ENCODE results near the gene LENEP. TPM values are rescaled to one million over a fixed set of nuclear protein-coding genes. Genes with fewer than 3 reads are reported as not detected.
A peak's percentile ranks its signal among the peaks of the same experiment; 100 is the strongest.

LENEP gene
- polyA plus RNA-seq, 1 donor = 0.33 TPM

- Histone ChIP-seq H3K36me3 (ENCODE audit: control insufficient read depth, insufficient read depth, low read length) (peaks cover 54% of the 10 kb centered on the region), H3K4me1 (ENCODE audit: control insufficient read depth, insufficient read depth, low read length) (peaks cover 79% of the 10 kb centered on the region), H3K9me3 (ENCODE audit: control insufficient read depth, low read depth, low read length) (no peaks in the 10 kb centered on the region), H3K27me3 (ENCODE audit: control insufficient read depth, insufficient read depth, low read length) (no peaks in the 10 kb centered on the region), H3K4me3 (ENCODE audit: low read length) (no peak overlapping the region), H3K27ac (ENCODE audit: low read length) (peak overlapping the region; percentile 56)
- peak; percentile 50 to 82 for DNase-seq
- WGBS (ENCODE audit: insufficient coverage, low lambda C conversion rate) = no CpG with 5 or more reads among the region's 9 CpGs
Measured at GRCh38 chr1:155012026-155012546, 18.7 kb downstream of the LENEP start.

GRCh38 chr1:155012776-155013602, 19.6 kb downstream of the LENEP start:
- Histone ChIP-seq H3K36me3 (ENCODE audit: control insufficient read depth, insufficient read depth, low read length) (peaks cover 54% of the 10 kb centered on the region), H3K4me1 (ENCODE audit: control insufficient read depth, insufficient read depth, low read length) (peaks cover 77% of the 10 kb centered on the region), H3K4me3 (ENCODE audit: low read length) (no peak overlapping the region), H3K27me3 (ENCODE audit: control insufficient read depth, insufficient read depth, low read length) (no peaks in the 10 kb centered on the region), H3K27ac (ENCODE audit: low read length) (peak overlapping the region; percentile 56), H3K9me3 (ENCODE audit: control insufficient read depth, low read depth, low read length) (no peaks in the 10 kb centered on the region)
- WGBS (ENCODE audit: insufficient coverage, low lambda C conversion rate) = no CpG with 5 or more reads among the region's 3 CpGs
- no peak for DNase-seq

- H3K36me3 ChIP-seq (ENCODE audit: control insufficient read depth, insufficient read depth, low read length) = peaks cover 54% of the 10 kb centered on the region
- H3K4me3 ChIP-seq (ENCODE audit: low read length) = no peak overlapping the region
- no peak for DNase-seq
- no peaks in the 10 kb centered on the region for H3K27me3 ChIP-seq (ENCODE audit: control insufficient read depth, insufficient read depth, low read length)
- no CpG with 5 or more reads among the region's 8 CpGs for WGBS (ENCODE audit: insufficient coverage, low lambda C conversion rate)
- H3K27ac ChIP-seq (ENCODE audit: low read length) = peak overlapping the region; percentile 18
- no peaks in the 10 kb centered on the region for H3K9me3 ChIP-seq (ENCODE audit: control insufficient read depth, low read depth, low read length)
- peaks cover 76% of the 10 kb centered on the region for H3K4me1 ChIP-seq (ENCODE audit: control insufficient read depth, insufficient read depth, low read length)
Measured at GRCh38 chr1:155013632-155014031, 20.2 kb downstream of the LENEP start.

- no peak overlapping the region for H3K27ac ChIP-seq (ENCODE audit: low read length)
- no CpG with 5 or more reads among the region's 31 CpGs for WGBS (ENCODE audit: insufficient coverage, low lambda C conversion rate)
- H3K9me3 ChIP-seq (ENCODE audit: control insufficient read depth, low read depth, low read length) = no peaks in the 10 kb centered on the region
- H3K27me3 ChIP-seq (ENCODE audit: control insufficient read depth, insufficient read depth, low read length) = no peaks in the 10 kb centered on the region
- no peak for DNase-seq
- no peak overlapping the region for H3K4me3 ChIP-seq (ENCODE audit: low read length)
- peaks cover 54% of the 10 kb centered on the region for H3K36me3 ChIP-seq (ENCODE audit: control insufficient read depth, insufficient read depth, low read length)
- peaks cover 69% of the 10 kb centered on the region for H3K4me1 ChIP-seq (ENCODE audit: control insufficient read depth, insufficient read depth, low read length)
Measured at GRCh38 chr1:155014709-155015508, 21.5 kb downstream of the LENEP start.

GRCh38 chr1:155015527-155016230, 22.3 kb downstream of the LENEP start:
- Histone ChIP-seq H3K4me3 (ENCODE audit: low read length) (no peak overlapping the region), H3K9me3 (ENCODE audit: control insufficient read depth, low read depth, low read length) (no peaks in the 10 kb centered on the region), H3K36me3 (ENCODE audit: control insufficient read depth, insufficient read depth, low read length) (peaks cover 52% of the 10 kb centered on the region), H3K27ac (ENCODE audit: low read length) (no peak overlapping the region), H3K27me3 (ENCODE audit: control insufficient read depth, insufficient read depth, low read length) (no peaks in the 10 kb centered on the region), H3K4me1 (ENCODE audit: control insufficient read depth, insufficient read depth, low read length) (peaks cover 61% of the 10 kb centered on the region)
- DNase-seq = no peak
- WGBS (ENCODE audit: insufficient coverage, low lambda C conversion rate) = no CpG with 5 or more reads among the region's 16 CpGs

GRCh38 chr1:155016231-155016831, 22.9 kb downstream of the LENEP start:
- WGBS (ENCODE audit: insufficient coverage, low lambda C conversion rate) = no CpG with 5 or more reads among the region's 26 CpGs
- no peaks in the 10 kb centered on the region for H3K27me3 ChIP-seq (ENCODE audit: control insufficient read depth, insufficient read depth, low read length)
- no peak overlapping the region for H3K4me3 ChIP-seq (ENCODE audit: low read length)
- DNase-seq = no peak
- H3K9me3 ChIP-seq (ENCODE audit: control insufficient read depth, low read depth, low read length) = no peaks in the 10 kb centered on the region
- H3K4me1 ChIP-seq (ENCODE audit: control insufficient read depth, insufficient read depth, low read length) = peaks cover 54% of the 10 kb centered on the region
- peak overlapping the region; percentile 88 for H3K27ac ChIP-seq (ENCODE audit: low read length)
- H3K36me3 ChIP-seq (ENCODE audit: control insufficient read depth, insufficient read depth, low read length) = peaks cover 46% of the 10 kb centered on the region

- WGBS (ENCODE audit: insufficient coverage, low lambda C conversion rate) = no CpG with 5 or more reads among the region's 49 CpGs
- Histone ChIP-seq H3K36me3 (ENCODE audit: control insufficient read depth, insufficient read depth, low read length) (peaks cover 41% of the 10 kb centered on the region), H3K27me3 (ENCODE audit: control insufficient read depth, insufficient read depth, low read length) (no peaks in the 10 kb centered on the region), H3K9me3 (ENCODE audit: control insufficient read depth, low read depth, low read length) (no peaks in the 10 kb centered on the region), H3K4me3 (ENCODE audit: low read length) (peak overlapping the region; percentile 25), H3K27ac (ENCODE audit: low read length) (peak overlapping the region; percentile 88), H3K4me1 (ENCODE audit: control insufficient read depth, insufficient read depth, low read length) (peaks cover 45% of the 10 kb centered on the region)
- DNase-seq = peak; percentile 96 to 98
Measured at GRCh38 chr1:155017041-155017945, 23.9 kb downstream of the LENEP start.

- H3K27me3 ChIP-seq (ENCODE audit: control insufficient read depth, insufficient read depth, low read length) = no peaks in the 10 kb centered on the region
- H3K9me3 ChIP-seq (ENCODE audit: control insufficient read depth, low read depth, low read length) = no peaks in the 10 kb centered on the region
- peaks cover 38% of the 10 kb centered on the region for H3K36me3 ChIP-seq (ENCODE audit: control insufficient read depth, insufficient read depth, low read length)
- WGBS (ENCODE audit: insufficient coverage, low lambda C conversion rate) = no CpG with 5 or more reads among the region's 6 CpGs
- H3K27ac ChIP-seq (ENCODE audit: low read length) = peak overlapping the region; percentile 88
- peak overlapping the region; percentile 25 for H3K4me3 ChIP-seq (ENCODE audit: low read length)
- DNase-seq = no peak
- H3K4me1 ChIP-seq (ENCODE audit: control insufficient read depth, insufficient read depth, low read length) = peaks cover 38% of the 10 kb centered on the region
Measured at GRCh38 chr1:155017946-155018316, 24.5 kb downstream of the LENEP start.

- H3K36me3 ChIP-seq (ENCODE audit: control insufficient read depth, insufficient read depth, low read length) = peaks cover 31% of the 10 kb centered on the region
Measured at GRCh38 chr1:155018617-155019348, 25.4 kb downstream of the LENEP start.

More at GRCh38 chr1:155018617-155019348, 25.4 kb downstream of the LENEP start:
- Histone ChIP-seq H3K4me1 (ENCODE audit: control insufficient read depth, insufficient read depth, low read length) (peaks cover 31% of the 10 kb centered on the region), H3K27ac (ENCODE audit: low read length) (no peak overlapping the region), H3K9me3 (ENCODE audit: control insufficient read depth, low read depth, low read length) (no peaks in the 10 kb centered on the region), H3K27me3 (ENCODE audit: control insufficient read depth, insufficient read depth, low read length) (no peaks in the 10 kb centered on the region), H3K4me3 (ENCODE audit: low read length) (no peak overlapping the region)
- no CpG with 5 or more reads among the region's 8 CpGs for WGBS (ENCODE audit: insufficient coverage, low lambda C conversion rate)
- no peak for DNase-seq
